Measurements from ENCODE around the gene PDE10A. TPM values are rescaled to one million over a fixed set of nuclear protein-coding genes. Genes with fewer than 3 reads are reported as not detected.

PDE10A gene
- total RNA-seq, 4 donors from 2014 or later: 0.59 to 3.1 (median 2.0) TPM

DNA sequence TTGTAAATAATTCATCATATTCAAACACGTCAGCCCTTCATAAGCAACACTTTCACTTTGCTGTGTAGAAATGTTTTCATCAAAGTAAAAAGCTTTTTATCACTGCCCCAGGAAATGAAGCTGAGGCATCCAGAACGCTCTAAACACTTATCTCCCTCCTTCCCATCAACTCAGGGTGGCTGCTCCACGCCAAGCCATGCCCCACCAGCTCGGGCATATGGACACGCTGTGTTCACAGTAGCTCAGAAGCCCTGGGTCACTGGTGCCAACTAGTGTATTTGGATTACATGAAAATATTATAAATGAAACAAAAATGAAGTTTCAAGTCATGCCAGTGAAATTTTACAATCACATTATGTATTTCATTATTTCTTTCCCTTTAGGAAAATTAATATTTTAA, 10.3 kb downstream of the PDE10A start:
- DNase-seq (ENCODE audit: low spot score in 2 of 2): no peak
- 61% methylated on average over 5 of the region's 5 CpGs for WGBS

DNA sequence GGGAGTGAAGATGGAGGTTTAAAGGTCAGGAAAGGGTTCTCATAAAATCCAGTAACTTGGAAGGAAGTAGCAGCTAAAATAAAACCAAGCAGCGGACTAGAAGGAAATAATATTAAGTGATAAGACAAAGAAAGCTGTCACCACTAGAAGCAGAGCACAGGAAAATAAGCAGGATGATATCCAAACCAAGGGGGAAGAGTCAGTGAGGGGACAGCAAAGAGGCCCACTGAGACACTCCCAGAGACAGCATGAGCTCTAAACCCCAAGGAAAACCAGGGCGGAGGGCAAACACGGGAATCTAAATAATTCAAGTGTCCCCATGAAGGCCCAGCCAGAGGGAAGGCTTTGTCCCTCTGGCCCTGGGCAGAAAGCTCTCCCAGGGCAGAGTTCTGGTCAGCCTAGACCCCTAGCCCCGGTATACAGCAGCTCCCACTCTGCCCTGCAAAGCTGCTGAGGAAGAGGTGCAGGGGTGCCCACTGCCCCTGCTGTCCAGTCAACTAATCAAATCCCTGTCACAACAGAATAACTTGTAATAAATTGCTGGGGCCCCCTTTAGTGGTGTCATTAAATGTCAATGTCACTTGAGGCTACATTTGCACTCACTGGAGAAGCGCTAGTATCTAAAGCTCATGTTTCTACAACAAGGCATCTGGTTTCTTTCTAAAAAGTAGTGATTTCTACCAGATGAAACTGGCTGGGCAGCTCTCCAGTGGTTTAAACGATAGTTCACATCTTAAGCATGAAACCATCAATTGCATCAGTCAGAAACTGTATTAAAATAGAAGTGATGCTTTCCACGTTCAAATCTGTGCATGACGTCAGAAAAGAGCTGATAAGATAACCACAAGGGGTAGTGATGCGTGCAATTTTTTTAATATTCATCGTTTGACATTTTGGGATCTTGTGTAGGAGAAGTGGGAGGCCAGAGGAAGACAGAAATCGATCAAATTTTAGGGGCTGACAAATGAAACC, 13.6 kb downstream of the PDE10A start:
- Histone ChIP-seq H3K4me1 (no peaks in the 10 kb centered on the region), H3K36me3 (no peaks in the 10 kb centered on the region), H3K27me3 (no peaks in the 10 kb centered on the region), H3K9me3 (no peaks in the 10 kb centered on the region), H3K4me3 (no peak overlapping the region), H3K27ac (no peak overlapping the region)
- no peak for DNase-seq (ENCODE audit: low spot score in 2 of 2)
- TF ChIP-seq POLR2AphosphoS5 (IDR thresholded peaks at IDR 0.05): no peak
- no peak for TF ChIP-seq EP300 (IDR thresholded peaks at IDR 0.05)
- TF ChIP-seq, protein P1, sequence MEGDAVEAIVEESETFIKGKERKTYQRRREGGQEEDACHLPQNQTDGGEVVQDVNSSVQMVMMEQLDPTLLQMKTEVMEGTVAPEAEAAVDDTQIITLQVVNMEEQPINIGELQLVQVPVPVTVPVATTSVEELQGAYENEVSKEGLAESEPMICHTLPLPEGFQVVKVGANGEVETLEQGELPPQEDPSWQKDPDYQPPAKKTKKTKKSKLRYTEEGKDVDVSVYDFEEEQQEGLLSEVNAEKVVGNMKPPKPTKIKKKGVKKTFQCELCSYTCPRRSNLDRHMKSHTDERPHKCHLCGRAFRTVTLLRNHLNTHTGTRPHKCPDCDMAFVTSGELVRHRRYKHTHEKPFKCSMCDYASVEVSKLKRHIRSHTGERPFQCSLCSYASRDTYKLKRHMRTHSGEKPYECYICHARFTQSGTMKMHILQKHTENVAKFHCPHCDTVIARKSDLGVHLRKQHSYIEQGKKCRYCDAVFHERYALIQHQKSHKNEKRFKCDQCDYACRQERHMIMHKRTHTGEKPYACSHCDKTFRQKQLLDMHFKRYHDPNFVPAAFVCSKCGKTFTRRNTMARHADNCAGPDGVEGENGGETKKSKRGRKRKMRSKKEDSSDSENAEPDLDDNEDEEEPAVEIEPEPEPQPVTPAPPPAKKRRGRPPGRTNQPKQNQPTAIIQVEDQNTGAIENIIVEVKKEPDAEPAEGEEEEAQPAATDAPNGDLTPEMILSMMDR (IDR thresholded peaks at IDR 0.05): no peak
- no peak for TF ChIP-seq POLR2A (IDR thresholded peaks at IDR 0.05)
- 62% methylated on average over 11 of the region's 11 CpGs for WGBS

More for the DNA sequence above, 10.3 kb downstream of the PDE10A start:
- Histone ChIP-seq H3K4me3 (no peak overlapping the region), H3K27ac (no peak overlapping the region), H3K27me3 (peaks cover 6% of the 10 kb centered on the region), H3K9me3 (no peaks in the 10 kb centered on the region), H3K4me1 (no peaks in the 10 kb centered on the region), H3K36me3 (no peaks in the 10 kb centered on the region)
- no peak for TF ChIP-seq POLR2A (IDR thresholded peaks at IDR 0.05)
- no peak for TF ChIP-seq POLR2AphosphoS5 (IDR thresholded peaks at IDR 0.05)
- no peak for TF ChIP-seq EP300 (IDR thresholded peaks at IDR 0.05)
- TF ChIP-seq, protein P1 (IDR thresholded peaks at IDR 0.05): no peak

DNA sequence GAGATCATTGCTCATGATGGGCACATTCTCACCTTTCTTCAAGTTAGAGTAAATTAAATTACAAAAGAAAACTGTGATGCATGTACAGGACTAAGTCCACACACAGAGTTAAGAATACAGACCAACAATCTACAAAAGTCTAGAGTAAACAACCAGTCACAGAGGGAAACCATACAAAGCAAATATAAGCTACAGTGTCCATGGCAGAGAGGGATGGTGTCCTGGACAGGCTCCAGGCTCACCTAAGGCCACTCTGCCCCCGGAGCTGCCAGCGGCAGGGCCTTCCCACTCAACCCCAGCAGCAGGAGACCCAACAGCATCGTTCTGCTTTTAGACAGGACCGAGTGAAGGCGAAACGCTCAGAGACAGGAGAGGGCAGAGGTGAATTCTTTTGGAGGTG, 16.0 kb downstream of the PDE10A start:
- TF ChIP-seq POLR2AphosphoS5 (IDR thresholded peaks at IDR 0.05) (no peak), EP300 (IDR thresholded peaks at IDR 0.05) (no peak), POLR2A (IDR thresholded peaks at IDR 0.05) (no peak)
- TF ChIP-seq, protein P1 (IDR thresholded peaks at IDR 0.05): no peak
- Histone ChIP-seq H3K27ac (no peak overlapping the region), H3K4me3 (no peak overlapping the region), H3K27me3 (no peaks in the 10 kb centered on the region), H3K9me3 (no peaks in the 10 kb centered on the region), H3K4me1 (no peaks in the 10 kb centered on the region), H3K36me3 (no peaks in the 10 kb centered on the region)
- DNase-seq (ENCODE audit: low spot score in 2 of 2): no peak
- 65% methylated on average over 6 of the region's 6 CpGs for WGBS

DNA sequence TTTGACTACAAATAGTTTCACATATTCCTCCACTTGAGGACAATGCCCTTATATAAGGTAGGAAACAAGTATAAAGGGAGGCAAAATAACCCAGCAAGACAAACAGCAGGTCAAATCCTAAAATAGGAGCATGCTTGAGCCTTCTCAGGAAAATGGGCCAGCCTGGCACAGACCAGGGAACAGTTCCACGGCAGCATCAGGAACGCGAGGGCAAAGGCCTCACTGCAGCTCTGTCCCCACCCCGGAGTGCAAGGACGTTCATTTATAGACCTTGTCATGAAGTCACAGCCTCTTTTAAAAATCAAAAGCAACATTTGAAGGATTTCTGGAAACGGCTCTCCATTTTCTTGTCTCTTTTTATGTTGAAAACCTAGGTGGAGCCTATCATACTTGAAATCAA, 17.1 kb downstream of the PDE10A start:
- H3K36me3 ChIP-seq: no peaks in the 10 kb centered on the region
- DNase-seq (ENCODE audit: low spot score in 2 of 2): no peak
- no peaks in the 10 kb centered on the region for H3K4me1 ChIP-seq
- H3K27ac ChIP-seq: no peak overlapping the region
- 81% methylated on average over 6 of the region's 6 CpGs for WGBS
- H3K4me3 ChIP-seq: no peak overlapping the region
- TF ChIP-seq, protein P1 (IDR thresholded peaks at IDR 0.05): no peak
- TF ChIP-seq POLR2AphosphoS5 (IDR thresholded peaks at IDR 0.05): no peak
- no peak for TF ChIP-seq POLR2A (IDR thresholded peaks at IDR 0.05)
- no peak for TF ChIP-seq EP300 (IDR thresholded peaks at IDR 0.05)
- no peaks in the 10 kb centered on the region for H3K27me3 ChIP-seq
- H3K9me3 ChIP-seq: no peaks in the 10 kb centered on the region

DNA sequence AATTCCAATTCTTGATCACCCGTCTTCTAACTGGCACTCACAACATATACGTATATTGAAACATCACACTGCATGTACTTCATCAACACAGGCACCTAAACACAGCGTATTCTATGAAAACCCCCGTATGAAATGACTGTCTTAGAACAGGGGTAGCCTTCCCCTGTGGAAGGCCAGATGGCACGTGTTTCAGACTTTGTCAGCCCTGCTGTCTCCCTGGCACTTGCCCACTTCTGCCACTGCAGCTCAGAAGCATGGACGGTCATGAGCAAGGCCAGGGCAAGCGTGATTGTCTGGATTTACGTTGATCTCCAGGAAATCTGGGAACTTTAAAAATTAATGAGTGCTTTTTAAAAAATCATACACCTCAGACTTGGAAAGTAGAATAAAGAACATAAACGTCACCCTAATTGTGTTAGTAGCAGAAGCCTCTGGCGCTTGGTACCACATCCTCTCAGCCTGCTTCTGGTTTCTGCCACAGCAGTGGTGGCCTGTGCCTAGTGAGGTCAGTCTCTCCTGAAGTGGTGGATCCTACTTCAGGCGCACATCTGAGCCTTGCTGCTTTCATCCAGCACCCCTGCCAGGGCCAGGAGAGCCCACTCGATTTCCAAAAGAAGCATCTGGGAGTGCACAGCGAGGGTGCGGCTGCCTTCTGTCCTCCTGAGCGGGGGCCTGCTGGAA, 18.3 kb downstream of the PDE10A start:
- Histone ChIP-seq H3K36me3 (no peaks in the 10 kb centered on the region), H3K4me1 (no peaks in the 10 kb centered on the region), H3K27ac (no peak overlapping the region), H3K9me3 (no peaks in the 10 kb centered on the region), H3K27me3 (no peaks in the 10 kb centered on the region), H3K4me3 (no peak overlapping the region)
- WGBS: 89% methylated on average over 15 of the region's 15 CpGs
- no peak for DNase-seq (ENCODE audit: low spot score in 2 of 2)
- TF ChIP-seq POLR2AphosphoS5 (IDR thresholded peaks at IDR 0.05): no peak
- TF ChIP-seq, protein P1 (IDR thresholded peaks at IDR 0.05): no peak
- TF ChIP-seq POLR2A (IDR thresholded peaks at IDR 0.05): no peak
- no peak for TF ChIP-seq EP300 (IDR thresholded peaks at IDR 0.05)

Measured in suprapubic skin (tissue), 4 donors.